SIG-M5 treated with dmso at 0.1 percent for 504 hours (cell line): ENCODE results near the gene VIPR2.
"Not testable (repeated sequence)": the region's sequence is repeated elsewhere in the genome, so short reads cannot be mapped to it uniquely, and the experiment has no call there.

Source experiments
- DNase-seq: peaks from one replicate; lab custom pipeline; 2025; ENCODE audit not compliant: unreplicated experiment; lab: John Stamatoyannopoulos, UW

VIPR2 gene

DNA sequence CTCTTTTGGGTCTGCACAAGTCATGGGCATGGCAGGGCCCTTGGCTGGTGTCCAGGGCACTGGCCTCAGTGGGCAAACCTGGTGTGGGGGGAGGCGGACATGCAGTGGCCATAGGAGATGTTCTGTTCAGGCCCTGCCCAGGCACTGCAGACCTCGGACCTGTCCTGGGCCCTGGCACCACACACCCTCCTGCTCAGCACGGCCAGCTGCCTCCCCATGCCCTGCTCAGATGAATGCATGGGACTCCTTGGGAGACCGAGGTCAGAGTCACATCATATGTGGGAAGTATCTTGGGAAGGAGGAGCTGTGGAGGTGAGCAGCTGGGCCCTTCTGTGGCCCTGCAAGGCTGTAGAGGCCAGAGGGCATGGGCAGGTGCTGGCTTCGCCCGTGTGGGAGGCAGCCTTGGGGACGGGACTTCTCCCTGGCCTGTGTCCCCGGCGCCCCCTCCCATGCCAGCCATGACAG is 130.8 kb downstream of the VIPR2 start:
- DNase-seq = no peak

GRCh38 chr7:159013181-159013690 is 131.4 kb downstream of the VIPR2 start:
- no peak for DNase-seq

- DNase-seq = no peak
These were observed 132.2 kb downstream of the VIPR2 start for GRCh38 chr7:159012353-159013069.

DNA sequence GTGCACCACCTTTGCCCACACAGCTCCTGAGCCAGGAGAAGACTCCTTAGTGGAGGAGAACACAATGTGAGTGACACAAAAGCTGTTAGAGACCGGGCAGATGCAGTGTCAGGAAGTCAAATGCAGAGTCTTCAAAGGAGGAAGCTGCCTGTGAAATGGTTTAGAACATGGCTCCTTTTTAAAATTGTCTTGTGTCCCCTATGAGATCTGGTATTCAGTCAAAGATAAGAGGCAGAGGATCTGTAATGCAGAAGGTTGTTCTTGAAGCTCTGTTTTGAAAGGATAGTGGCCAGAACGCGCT is 133.0 kb downstream of the VIPR2 start:
- no peak for DNase-seq

DNA sequence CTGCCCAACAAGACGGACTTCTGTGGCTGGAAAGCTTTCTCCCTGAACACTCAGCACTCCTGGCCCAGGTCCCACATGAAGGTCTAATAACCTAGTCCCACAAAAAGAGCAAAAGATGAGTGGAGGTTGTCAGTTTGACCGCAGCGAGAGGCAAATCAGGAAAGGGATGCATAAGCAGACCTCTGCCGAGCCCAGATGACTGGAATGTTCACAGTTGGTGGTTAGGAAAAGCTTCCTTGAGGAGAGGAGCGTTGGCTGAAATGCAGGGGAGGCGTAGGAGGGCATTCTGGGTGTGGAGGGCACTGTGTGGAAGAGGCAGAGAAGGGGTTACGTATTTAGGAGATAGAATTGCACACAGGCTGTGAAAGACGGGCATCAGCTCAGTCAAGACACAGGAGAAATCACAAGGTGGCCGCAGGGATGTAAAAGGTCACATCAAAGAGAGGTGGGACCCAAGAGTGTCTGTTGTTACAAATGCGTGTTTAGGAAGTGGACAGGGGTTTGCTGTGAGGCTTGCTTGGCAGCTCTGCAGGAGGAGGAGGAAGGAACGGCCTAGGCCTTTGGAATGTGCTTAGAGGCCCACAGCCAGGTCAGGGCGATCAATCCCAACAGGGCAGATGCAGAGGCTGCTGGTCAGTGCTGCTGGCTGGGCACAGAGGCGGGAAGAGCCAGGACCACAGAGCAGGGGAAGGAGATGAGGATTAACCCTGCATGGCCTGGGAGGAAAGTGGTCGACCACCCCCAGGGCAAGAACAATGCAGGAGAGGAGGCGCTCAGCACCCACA is 133.5 kb downstream of the VIPR2 start:
- DNase-seq = no peak

GRCh38 chr7:159010411-159010810 is 134.3 kb downstream of the VIPR2 start:
- no peak for DNase-seq

DNA sequence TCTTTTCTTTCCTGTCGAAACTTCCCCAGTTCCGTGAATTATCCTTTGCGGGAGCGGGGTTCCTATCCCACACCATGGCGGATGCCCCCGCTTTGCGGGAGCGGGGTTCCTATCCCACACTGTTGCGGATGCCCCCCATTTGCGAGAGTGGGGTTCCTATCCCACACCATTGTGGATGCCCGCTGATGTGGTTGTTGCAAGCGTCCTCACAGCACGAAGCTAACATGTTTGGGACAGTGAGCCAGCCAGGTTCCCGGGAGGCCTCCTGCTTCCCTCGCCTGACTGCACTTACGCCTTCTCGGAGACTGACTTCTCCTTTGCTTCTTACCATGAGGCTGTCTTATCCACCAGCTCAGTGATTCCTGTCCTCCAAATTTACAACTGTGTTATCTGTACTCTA is 134.7 kb downstream of the VIPR2 start:
- DNase-seq = no peak

DNA sequence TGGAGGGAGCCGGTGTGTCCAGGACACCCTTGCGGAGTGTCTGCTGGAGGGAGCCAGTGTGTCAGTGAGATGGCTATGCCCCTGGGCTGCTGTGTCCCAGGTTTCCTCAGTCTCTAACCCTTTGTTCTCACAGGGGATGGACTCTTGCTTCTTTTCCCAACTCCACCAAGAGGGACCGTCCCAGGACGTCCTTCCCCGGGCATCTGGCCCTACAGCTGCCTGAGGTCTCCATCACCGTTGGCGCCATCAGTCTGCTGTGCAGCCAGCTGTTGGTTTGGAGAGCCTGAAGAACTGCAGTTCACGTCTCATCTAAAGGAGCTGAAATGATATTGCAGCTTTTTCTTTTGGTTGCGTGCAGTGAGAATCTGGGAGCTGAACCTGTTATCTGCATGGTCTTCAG is 136.2 kb downstream of the VIPR2 start:
- no peak for DNase-seq

GRCh38 chr7:159007996-159008389 is 136.7 kb downstream of the VIPR2 start:
- DNase-seq = no peak

- DNase-seq = no peak
These were observed 137.2 kb downstream of the VIPR2 start for GRCh38 chr7:159007364-159007995.

DNA sequence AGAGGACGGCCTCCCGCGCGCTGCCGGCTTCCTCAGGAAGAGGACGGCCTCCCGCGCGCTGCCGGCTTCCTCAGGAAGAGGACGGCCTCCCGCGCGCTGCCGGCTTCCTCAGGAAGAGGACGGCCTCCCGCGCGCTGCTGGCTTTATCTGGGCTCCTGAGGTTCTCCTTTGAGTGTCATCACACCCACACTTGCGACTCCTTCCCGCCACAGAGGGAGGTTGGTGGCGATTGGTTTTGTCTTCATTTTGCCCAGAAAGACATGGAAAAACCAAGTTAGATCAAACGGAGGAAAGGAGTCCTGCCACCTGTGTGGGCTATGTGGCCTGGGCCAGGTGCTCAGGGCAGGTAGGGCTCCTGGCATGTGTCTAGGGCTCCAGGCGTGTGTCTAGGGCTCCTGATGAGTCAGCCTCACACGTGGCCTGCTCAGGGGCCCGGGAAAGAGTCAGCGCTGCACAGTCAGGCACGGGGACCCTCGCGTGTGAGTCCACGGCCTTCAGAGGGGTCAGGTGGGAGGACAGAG is 138.0 kb downstream of the VIPR2 start:
- no peak for DNase-seq

GRCh38 chr7:159006022-159006609 is 138.6 kb downstream of the VIPR2 start:
- not testable (repeated sequence) for DNase-seq

GRCh38 chr7:159005618-159006017 is 139.0 kb downstream of the VIPR2 start:
- no peak for DNase-seq

DNA sequence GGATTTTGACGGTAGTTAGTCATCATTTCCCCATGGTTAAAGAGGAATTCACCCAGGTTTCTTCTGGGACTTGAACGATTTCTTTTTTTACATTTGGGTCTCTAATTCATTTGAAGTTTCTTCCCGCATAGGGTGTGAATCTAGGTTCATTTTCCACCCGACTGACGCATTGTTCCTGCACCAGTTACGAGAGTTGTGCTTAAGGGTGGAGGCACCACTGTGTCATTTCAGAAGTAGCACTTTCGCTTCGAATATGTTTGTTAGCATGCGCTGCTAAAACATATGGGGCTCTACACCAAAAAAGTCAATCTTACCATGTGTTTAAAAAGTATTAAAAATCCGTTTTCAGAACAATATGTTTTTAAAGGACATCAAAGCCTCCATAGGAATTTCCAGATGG is 140.3 kb downstream of the VIPR2 start:
- no peak for DNase-seq

DNA sequence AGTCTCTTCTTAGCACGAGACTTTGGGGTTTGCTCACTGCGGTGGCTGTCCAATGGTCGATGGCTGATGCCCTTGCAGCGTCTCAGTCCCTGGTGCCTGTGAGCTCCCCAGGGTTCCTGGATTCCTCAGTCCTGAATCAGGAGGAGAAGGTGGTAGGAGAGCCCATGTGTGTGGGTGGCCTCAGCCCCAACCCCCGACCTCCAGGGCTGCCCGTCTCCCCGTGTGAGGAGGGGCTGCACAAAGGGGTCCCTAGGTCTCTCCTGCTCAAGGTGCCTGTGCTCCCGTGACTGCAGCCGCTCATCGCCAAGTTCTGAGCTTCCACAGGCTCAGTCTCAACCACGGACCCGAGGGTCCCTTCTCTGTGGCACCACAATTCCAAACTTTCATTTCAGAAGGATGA is 142.9 kb downstream of the VIPR2 start:
- no peak for DNase-seq

- DNase-seq = no peak
These were observed 143.7 kb downstream of the VIPR2 start for GRCh38 chr7:159000859-159001435.

- no peak for DNase-seq
These were observed 144.6 kb downstream of the VIPR2 start for GRCh38 chr7:159000070-159000469.

- no peak for DNase-seq
These were observed 145.2 kb downstream of the VIPR2 start for GRCh38 chr7:158999496-158999895.

GRCh38 chr7:158998261-158998660 is 146.4 kb downstream of the VIPR2 start:
- not testable (repeated sequence) for DNase-seq

- DNase-seq = no peak
These were observed 147.2 kb downstream of the VIPR2 start for GRCh38 chr7:158997471-158997870.

GRCh38 chr7:158997110-158997453 is 147.6 kb downstream of the VIPR2 start:
- no peak for DNase-seq
